GM23338 (cell line): ENCODE data around the gene RPS4Y2. TPM values are rescaled to one million over a fixed set of nuclear protein-coding genes. Genes with fewer than 3 reads are reported as not detected.

Experiments
- ATAC-seq: fragments of 200-7000 bp; cut with Tn5 transposase; 3 replicates; pipeline ENCODE4 v1.9.1; 2020
- DNase-seq: peaks from one replicate; pipeline ENCODE4 v3.0.0-alpha.2; 2015; ENCODE audit warnings: low spot score
- H2AFZ ChIP-seq: fragments of 200-600 bp; sonication (generic); 2 replicates; pipeline ENCODE4 v1.8.0; 2016; ENCODE audit warnings: antibody characterized with exemption, mild to moderate bottlenecking, moderate library complexity
- H3F3A ChIP-seq: fragments of 200-600 bp; sonication (generic); replicated peaks from 2 replicates; pipeline ENCODE4 v1.8.0; 2017; ENCODE audit warnings: antibody characterized with exemption, mixed run types, low read depth
- H3K27ac ChIP-seq: fragments of 200-600 bp; sonication (generic); 2 replicates; pipeline ENCODE4 v1.6.1; 2016; ENCODE audit warnings: low read depth
- H3K27me3 ChIP-seq: fragments of 200-600 bp; sonication (generic); 2 replicates; pipeline ENCODE4 v1.8.0; 2016; ENCODE audit warnings: mild to moderate bottlenecking, mixed run types, moderate library complexity; ENCODE audit not compliant: insufficient read depth
- H3K36me3 ChIP-seq: fragments of 200-600 bp; sonication (generic); 2 replicates; pipeline ENCODE4 v1.8.0; 2016; ENCODE audit warnings: mild to moderate bottlenecking; ENCODE audit not compliant: insufficient read depth
- H3K4me1 ChIP-seq: fragments of 200-600 bp; sonication (generic); 2 replicates; pipeline ENCODE4 v1.8.0; 2016; ENCODE audit warnings: mild to moderate bottlenecking, moderate library complexity; ENCODE audit not compliant: insufficient read depth
- H3K4me2 ChIP-seq: fragments of 200-600 bp; sonication (generic); 2 replicates; pipeline ENCODE4 v1.7.1; 2017; ENCODE audit warnings: mixed run types
- H3K4me3 ChIP-seq: fragments of 200-600 bp; sonication (generic); 2 replicates; pipeline ENCODE4 v1.6.1; 2016; ENCODE audit warnings: mixed run types
- H3K79me2 ChIP-seq: fragments of 200-600 bp; sonication (generic); replicated peaks from 2 replicates; pipeline ENCODE4 v1.8.0; 2017; ENCODE audit warnings: mild to moderate bottlenecking; ENCODE audit not compliant: insufficient read depth
- H3K9me2 ChIP-seq: fragments of 200-600 bp; sonication (generic); 2 replicates; pipeline ENCODE4 v1.8.0; 2017; ENCODE audit not compliant: insufficient read depth
- H4K20me1 ChIP-seq: fragments of 200-600 bp; sonication (generic); replicated peaks from 2 replicates; pipeline ENCODE4 v1.8.0; 2017; ENCODE audit warnings: mild to moderate bottlenecking; ENCODE audit not compliant: insufficient read depth
- H3K27ac Mint-ChIP-seq: 2 replicates; pipeline ENCODE4 v1.8.0; 2020; ENCODE audit warnings: inconsistent platforms, mild to moderate bottlenecking, moderate library complexity, mixed read lengths
- H3K27me3 Mint-ChIP-seq: 3 replicates; pipeline ENCODE4 v1.8.0; 2022; ENCODE audit warnings: low read depth, mild to moderate bottlenecking, moderate library complexity, mixed read lengths, inconsistent platforms; ENCODE audit not compliant: insufficient read depth, poor library complexity
- H3K36me3 Mint-ChIP-seq: 3 replicates; pipeline ENCODE4 v1.8.0; 2021; ENCODE audit warnings: low read depth, mild to moderate bottlenecking, inconsistent platforms, moderate library complexity, mixed read lengths
- H3K4me1 Mint-ChIP-seq: 3 replicates; pipeline ENCODE4 v1.8.0; 2020; ENCODE audit warnings: mild to moderate bottlenecking, inconsistent platforms, mixed read lengths
- H3K4me3 Mint-ChIP-seq: 3 replicates; pipeline ENCODE4 v1.8.0; 2021; ENCODE audit warnings: moderate library complexity, mild to moderate bottlenecking, inconsistent platforms, mixed read lengths
- H3K9me3 Mint-ChIP-seq: 3 replicates; pipeline ENCODE4 v1.8.0; 2020; ENCODE audit warnings: moderate library complexity, mild to moderate bottlenecking, inconsistent platforms, mixed read lengths
- CREB1 ChIP-seq: fragments of 250-450 bp; sonication (Bioruptor Pico); IDR thresholded peaks from 2 replicates; pipeline ENCODE4 v1.5.0; 2020; ENCODE audit warnings: low read depth, mild to moderate bottlenecking, moderate library complexity
- ETS1 ChIP-seq: IDR thresholded peaks from 2 replicates; pipeline ENCODE4 v1.6.1; 2016; ENCODE audit warnings: antibody characterized with exemption
- EZH2 ChIP-seq: fragments of 200-600 bp; sonication (generic); IDR thresholded peaks from one replicate; pipeline ENCODE4 v1.8.0; 2017; ENCODE audit warnings: antibody characterized with exemption, mild to moderate bottlenecking, low read depth; ENCODE audit not compliant: unreplicated experiment
- EZH2phosphoT487 ChIP-seq: fragments of 200-600 bp; sonication (generic); IDR thresholded peaks from one replicate; pipeline ENCODE4 v1.8.1; 2018; ENCODE audit warnings: antibody characterized with exemption; ENCODE audit not compliant: unreplicated experiment
- JUNB ChIP-seq: IDR thresholded peaks from one replicate; pipeline ENCODE4 v1.6.1; 2016; ENCODE audit warnings: antibody characterized with exemption; ENCODE audit not compliant: unreplicated experiment
- POLR2AphosphoS5 ChIP-seq: IDR thresholded peaks from 2 replicates; pipeline ENCODE4 v1.6.1; 2016; ENCODE audit warnings: antibody characterized with exemption, low read depth
- STAT1 ChIP-seq: IDR thresholded peaks from one replicate; pipeline ENCODE4 v1.6.1; 2016; ENCODE audit warnings: antibody characterized with exemption; ENCODE audit not compliant: unreplicated experiment
- ZNF114 ChIP-seq: fragments of 250-450 bp; sonication (Bioruptor Pico); IDR thresholded peaks from 2 replicates; pipeline ENCODE4 v1.5.0; 2020; ENCODE audit warnings: mild to moderate bottlenecking, moderate library complexity
- ZNF331 ChIP-seq: fragments of 250-450 bp; sonication (Bioruptor Pico); IDR thresholded peaks from 2 replicates; pipeline ENCODE4 v1.5.0; 2020; ENCODE audit warnings: low read depth, mild to moderate bottlenecking, moderate library complexity
- polyA plus RNA-seq: library from polyadenylated mRNA; unstranded; fragments of >200 nt; fragmentation: Nextera tagmentation; extraction: Ambion mirVana; gene quantifications from 2 replicates; pipeline ENCODE4 v1.2.1, GENCODE V29; 2016
- total RNA-seq: library from RNA; depleted of rRNA; stranded (reverse); fragments of >200 nt; shearing (Covaris generic); gene quantifications from 2 replicates; pipeline ENCODE4 v1.2.3, GENCODE V29; 2014
- TF ChIP-seq, protein P1 (sequence below): IDR thresholded peaks from one replicate; pipeline ENCODE4 v1.6.1; 2018; ENCODE audit warnings: antibody characterized with exemption; ENCODE audit not compliant: unreplicated experiment
- TF ChIP-seq, protein P2 (sequence below), 2 experiments: fragments of 200-600 bp in 1 of 2; sonication (generic) in 1 of 2; conservative IDR thresholded peaks; 2 replicates each; pipeline versions ENCODE4 v1.5.1 to v1.6.1; 2016 to 2017; ENCODE audit warnings: antibody characterized with exemption in 2 of 2, low read depth in 2 of 2, mild to moderate bottlenecking in 2 of 2, moderate library complexity in 1 of 2

The RPS4Y2 gene
- total and polyA plus RNA-seq, 2 experiments from 2014 or later, result not detected

DNA sequence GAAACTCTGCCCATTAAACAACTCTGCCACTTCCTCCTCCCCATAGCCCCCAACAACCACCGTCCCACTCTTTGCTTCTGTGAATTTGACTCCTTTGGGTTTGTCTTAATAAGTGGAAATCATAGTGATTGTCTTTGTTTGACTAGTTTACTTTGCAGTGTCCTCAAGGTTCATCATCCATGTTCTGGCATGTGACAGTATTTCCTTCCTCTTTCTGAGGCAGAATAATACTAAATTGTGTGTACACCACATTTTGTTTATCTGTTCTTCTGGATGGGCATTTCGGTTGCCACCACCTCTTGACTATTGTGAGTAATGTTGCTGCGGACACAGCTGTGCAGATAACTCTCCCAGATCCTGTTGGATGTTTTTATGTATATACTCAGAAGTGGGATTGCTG lies 14.8 kb downstream of the RPS4Y2 start (continued):
- TF ChIP-seq ETS1 (no peak), STAT1 (no peak), EZH2phosphoT487 (no peak), EZH2 (no peak), CREB1 (no peak)
- TF ChIP-seq, protein P1, sequence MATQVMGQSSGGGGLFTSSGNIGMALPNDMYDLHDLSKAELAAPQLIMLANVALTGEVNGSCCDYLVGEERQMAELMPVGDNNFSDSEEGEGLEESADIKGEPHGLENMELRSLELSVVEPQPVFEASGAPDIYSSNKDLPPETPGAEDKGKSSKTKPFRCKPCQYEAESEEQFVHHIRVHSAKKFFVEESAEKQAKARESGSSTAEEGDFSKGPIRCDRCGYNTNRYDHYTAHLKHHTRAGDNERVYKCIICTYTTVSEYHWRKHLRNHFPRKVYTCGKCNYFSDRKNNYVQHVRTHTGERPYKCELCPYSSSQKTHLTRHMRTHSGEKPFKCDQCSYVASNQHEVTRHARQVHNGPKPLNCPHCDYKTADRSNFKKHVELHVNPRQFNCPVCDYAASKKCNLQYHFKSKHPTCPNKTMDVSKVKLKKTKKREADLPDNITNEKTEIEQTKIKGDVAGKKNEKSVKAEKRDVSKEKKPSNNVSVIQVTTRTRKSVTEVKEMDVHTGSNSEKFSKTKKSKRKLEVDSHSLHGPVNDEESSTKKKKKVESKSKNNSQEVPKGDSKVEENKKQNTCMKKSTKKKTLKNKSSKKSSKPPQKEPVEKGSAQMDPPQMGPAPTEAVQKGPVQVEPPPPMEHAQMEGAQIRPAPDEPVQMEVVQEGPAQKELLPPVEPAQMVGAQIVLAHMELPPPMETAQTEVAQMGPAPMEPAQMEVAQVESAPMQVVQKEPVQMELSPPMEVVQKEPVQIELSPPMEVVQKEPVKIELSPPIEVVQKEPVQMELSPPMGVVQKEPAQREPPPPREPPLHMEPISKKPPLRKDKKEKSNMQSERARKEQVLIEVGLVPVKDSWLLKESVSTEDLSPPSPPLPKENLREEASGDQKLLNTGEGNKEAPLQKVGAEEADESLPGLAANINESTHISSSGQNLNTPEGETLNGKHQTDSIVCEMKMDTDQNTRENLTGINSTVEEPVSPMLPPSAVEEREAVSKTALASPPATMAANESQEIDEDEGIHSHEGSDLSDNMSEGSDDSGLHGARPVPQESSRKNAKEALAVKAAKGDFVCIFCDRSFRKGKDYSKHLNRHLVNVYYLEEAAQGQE, result no peak

- Histone ChIP-seq H3K27me3 (no peaks in the 10 kb centered on the region), H2AFZ (no peak overlapping the region), H3F3A (no peaks in the 10 kb centered on the region), H3K27ac (no peak overlapping the region), H3K9me2 (no peaks in the 10 kb centered on the region), H3K4me2 (no peak overlapping the region), H3K79me2 (no peaks in the 10 kb centered on the region), H3K4me3 (no peak overlapping the region), H4K20me1 (no peaks in the 10 kb centered on the region), H3K4me1 (no peaks in the 10 kb centered on the region), H3K36me3 (no peaks in the 10 kb centered on the region)
- peaks cover 92% of the 10 kb centered on the region for H3K9me3 Mint-ChIP-seq
- no peak overlapping the region for H3K4me3 Mint-ChIP-seq
- peaks cover 4% of the 10 kb centered on the region for H3K27me3 Mint-ChIP-seq
- H3K4me1 Mint-ChIP-seq, result no peaks in the 10 kb centered on the region
- DNase-seq (no peak), ATAC-seq (no peak)
- H3K36me3 Mint-ChIP-seq, result peaks cover 11% of the 10 kb centered on the region
- H3K27ac Mint-ChIP-seq, result no peak overlapping the region
- TF ChIP-seq EZH2phosphoT487, result no peak
- no peak for TF ChIP-seq ZNF331 (CRISPR knock-in tag)
- no peak for TF ChIP-seq ETS1
- TF ChIP-seq, protein P2, sequence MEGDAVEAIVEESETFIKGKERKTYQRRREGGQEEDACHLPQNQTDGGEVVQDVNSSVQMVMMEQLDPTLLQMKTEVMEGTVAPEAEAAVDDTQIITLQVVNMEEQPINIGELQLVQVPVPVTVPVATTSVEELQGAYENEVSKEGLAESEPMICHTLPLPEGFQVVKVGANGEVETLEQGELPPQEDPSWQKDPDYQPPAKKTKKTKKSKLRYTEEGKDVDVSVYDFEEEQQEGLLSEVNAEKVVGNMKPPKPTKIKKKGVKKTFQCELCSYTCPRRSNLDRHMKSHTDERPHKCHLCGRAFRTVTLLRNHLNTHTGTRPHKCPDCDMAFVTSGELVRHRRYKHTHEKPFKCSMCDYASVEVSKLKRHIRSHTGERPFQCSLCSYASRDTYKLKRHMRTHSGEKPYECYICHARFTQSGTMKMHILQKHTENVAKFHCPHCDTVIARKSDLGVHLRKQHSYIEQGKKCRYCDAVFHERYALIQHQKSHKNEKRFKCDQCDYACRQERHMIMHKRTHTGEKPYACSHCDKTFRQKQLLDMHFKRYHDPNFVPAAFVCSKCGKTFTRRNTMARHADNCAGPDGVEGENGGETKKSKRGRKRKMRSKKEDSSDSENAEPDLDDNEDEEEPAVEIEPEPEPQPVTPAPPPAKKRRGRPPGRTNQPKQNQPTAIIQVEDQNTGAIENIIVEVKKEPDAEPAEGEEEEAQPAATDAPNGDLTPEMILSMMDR (conservative IDR thresholded peaks at IDR 0.05; ENCODE audit: low read depth in 2 of 2), result no peak
- TF ChIP-seq, protein P1, result no peak
- TF ChIP-seq ZNF114 (CRISPR knock-in tag), result no peak
- TF ChIP-seq POLR2AphosphoS5, result no peak
- no peak for TF ChIP-seq JUNB
- TF ChIP-seq CREB1, result no peak
Measured at GRCh38 chrY:20776104-20776503, 20.2 kb downstream of the RPS4Y2 start.
